Hematopoietic multipotent progenitor cell treated with erythropoietin and hydrocortisone succinate and interleukin-3 and kit ligand, for 6 days (in vitro differentiated cells): ENCODE results near the gene NAA15.
"Not testable (repeated sequence)": the region's sequence is repeated elsewhere in the genome, so short reads cannot be mapped to it uniquely, and the experiment has no call there.

Experiments used
- DNase-seq: peaks from one replicate; pipeline ENCODE4 v3.0.0-alpha.2; 2015

NAA15 gene

GRCh38 chr4:139299536-139299935, 1.8 kb upstream of the NAA15 start:
- DNase-seq: no peak

DNA sequence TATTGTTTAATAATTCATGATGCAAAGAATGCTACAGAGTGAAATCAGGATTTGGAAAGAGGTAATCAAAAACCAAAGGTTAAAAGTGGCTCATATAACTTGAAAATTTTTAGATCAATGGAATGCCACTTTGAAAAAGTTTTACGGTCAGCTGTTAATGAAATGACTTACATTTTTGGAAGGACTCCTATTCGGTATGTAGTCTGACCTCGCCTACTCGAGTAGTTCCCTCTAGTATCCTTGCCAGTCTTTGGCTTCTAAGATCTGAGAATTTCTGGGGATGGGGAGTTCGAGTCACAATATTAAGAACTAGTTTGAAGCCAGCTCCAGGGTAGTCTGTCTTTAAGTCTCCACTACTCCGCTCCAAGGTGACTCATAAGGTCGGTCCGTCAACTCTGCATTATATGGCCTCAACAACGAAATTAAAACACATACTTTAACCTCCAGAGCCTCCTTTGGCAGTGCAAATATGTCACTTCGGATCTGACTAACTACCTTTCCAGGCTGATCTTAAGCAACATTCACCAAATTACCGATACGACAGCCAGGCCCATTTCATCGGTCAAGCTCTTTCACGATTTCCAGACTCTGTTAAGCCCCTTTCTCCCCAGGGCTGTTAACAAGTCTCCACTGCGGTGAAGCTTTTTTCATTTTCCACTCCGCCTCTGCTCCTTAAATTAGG, 733 bp upstream of the NAA15 start:
- DNase-seq: peak; percentile 65

DNA sequence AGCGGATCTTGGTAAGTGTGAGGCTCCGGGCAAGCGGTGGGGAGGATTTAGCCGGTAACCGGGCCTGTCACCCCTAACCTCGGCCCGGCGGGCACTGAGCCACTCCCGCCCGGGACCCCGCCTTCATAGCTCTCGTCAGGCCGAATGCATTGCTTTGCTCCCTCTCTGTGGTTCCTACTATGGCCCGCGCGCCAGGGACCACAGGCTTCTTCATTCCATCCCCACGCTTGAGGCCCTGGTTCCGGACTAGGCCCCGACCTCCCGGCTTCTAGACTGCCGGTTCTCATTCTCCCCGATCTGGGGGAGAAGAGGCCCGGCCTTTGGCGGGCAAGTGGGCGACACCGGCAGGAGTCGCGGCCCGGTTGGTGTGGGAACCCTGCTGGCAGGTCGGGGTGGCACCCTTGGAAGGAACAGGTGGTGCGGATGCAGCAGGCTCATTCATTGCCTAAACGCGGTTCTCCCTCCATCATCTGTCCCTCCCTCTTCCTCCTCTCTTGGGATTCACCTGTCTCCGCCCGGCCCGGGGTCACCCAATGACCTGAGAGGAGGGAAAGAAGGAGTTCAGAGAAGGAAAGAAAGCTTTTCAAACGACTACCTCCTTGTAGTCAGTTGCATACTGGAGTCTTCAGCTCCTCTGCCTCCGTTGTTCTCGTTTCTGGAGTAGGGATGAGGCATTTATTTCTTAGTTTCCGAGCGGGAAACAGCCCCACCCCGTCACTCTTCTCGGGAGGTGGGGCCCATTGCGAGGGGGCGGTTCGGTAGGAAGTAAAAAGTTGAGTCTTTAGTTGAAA, 711 bp downstream of the NAA15 start, which contains the start of gene NDUFC1:
Gene NDUFC1 (minus strand): TSS at position 657 of the 791 bp plus-strand sequence. CDS start 6,679 bp downstream, outside the sequence.
- DNase-seq: peak; percentile 76

DNA sequence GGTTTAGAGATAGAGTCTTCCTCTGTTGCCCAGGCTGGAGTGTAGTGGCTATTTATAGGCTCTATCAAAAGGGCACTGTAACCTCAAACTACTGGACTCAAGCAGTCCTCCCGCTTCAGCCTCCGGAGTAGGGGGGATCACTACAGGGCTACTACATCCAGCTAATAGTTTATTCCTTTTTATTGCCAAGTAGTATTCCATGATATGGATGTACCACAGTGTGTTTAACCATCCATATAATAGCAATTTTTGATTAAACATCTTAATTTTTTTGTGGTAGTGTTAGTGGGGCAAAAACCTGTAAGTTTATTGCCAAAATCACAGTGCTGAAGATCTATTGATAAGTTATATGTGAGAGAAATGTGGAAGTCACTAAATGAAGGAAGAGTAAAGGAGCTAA, 3.6 kb downstream of the NAA15 start:
- DNase-seq: no peak

DNA sequence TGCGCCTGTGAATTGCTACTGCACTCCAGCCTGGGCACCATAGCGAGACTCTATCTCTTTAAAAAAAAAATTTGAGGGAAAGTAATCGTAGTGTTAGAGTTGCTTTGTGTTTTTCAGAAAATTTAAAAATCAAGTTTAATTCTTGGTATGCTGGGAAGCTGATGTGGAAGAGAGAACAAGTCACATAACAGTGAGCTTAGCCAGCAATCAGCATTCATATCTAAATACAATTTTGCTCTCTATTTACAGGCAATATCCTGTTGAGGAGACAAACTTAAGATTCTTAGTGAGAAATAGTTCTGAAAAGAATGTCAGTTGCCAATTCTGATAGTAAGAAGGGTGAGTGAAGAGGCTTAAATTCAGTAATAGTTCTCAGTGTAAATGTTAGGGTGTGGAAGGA, 10.6 kb downstream of the NAA15 start:
- DNase-seq: no peak

GRCh38 chr4:139312552-139313332, 11.4 kb downstream of the NAA15 start:
- DNase-seq: peak; percentile 50

GRCh38 chr4:139313414-139313813, 12.1 kb downstream of the NAA15 start:
- DNase-seq: not testable (repeated sequence)

DNA sequence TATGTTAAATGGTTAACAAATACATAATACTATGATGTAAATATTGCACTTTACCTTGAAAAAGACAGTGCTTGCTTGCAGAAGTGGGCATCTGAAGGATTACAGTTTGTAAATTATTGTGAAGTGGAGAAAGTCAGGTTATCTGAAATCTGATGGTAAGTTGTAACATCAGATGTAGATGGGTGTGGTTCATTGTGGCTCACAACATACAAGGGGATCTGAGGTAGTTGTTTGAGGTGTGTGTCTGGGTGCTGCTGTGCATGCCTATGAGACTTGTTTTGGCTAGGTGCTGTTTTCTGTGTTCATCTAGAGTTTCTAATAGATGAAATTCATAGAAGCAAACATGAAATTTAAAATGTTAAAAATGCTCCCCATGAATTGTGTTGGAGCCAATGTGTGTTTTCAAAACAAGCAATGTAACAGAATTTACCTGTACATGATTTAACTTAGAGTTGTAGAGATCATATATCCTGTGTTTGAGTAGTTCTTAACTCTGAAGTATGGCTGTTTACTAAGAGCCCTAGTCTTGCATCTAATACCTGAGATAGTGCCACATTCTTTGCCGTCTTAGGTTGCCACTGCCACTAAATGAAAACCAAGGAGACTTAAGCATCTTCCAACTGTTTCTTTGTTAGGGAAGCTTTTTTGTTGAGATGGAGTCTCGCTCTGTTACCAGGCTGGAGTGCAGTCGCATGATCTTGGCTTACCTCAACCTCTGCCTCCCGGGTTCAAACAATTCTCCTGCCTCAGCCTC, 12.9 kb downstream of the NAA15 start:
- no peak for DNase-seq

DNA sequence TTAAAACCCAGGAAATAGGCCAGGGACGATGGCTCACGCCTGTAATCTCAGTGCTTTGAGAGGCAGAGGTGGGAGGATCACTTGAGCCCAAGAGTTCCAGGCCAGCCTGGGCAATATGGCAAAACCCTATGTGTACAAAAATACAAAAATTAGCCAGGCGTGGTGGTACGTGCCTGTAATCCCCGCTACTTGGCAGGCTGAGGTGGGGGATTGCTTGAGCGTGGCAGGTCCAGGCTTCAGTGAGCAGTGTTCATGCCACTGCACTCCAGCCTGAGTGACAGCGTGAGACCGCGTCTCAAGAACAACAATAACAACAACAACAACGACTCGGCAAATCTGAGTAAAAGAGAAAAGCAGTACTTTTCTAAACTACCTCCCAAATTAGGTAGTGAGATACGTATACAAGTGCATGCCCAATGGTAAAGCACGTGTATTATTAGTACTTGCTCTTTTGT, 13.9 kb downstream of the NAA15 start:
- no peak for DNase-seq

- no peak for DNase-seq
Observed at GRCh38 chr4:139316733-139317132, 15.4 kb downstream of the NAA15 start.

DNA sequence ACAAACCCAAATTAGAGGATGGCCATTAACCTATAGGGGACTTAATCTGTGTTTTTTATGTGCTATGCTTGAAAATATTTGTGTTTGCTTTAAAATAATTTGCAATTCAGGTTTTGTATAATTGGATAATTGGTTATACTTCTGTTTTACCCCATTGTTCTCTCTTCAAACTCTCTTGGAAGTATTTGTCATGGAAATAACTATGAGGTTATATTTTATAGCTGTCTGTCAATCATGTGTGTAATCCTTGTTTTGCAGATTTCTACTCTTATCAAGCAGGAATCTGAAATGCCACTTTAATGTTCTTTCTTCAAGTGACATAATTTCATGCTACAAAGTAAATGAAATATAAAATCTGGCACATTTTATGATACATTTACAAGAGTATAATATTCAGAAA, 16.3 kb downstream of the NAA15 start:
- no peak for DNase-seq

DNA sequence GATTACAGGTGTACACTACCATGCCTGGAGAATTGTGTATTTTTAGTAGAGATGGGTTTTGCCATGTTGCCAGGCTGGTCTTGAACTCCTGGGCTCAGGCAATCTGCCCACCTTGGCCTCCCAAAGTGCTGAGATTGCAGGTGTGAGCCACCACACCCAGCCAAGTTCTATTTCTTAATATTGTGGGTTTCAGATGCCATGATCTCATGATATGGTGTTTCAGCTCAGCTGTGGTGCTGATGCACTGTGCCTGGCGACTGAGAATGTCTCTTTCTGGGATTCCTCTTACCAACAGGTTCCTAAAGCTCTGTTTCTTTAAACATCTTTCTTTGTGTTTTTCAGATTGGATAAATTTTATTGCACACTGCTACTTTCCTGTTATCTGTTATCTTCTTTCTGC, 18.3 kb downstream of the NAA15 start:
- DNase-seq: no peak

DNA sequence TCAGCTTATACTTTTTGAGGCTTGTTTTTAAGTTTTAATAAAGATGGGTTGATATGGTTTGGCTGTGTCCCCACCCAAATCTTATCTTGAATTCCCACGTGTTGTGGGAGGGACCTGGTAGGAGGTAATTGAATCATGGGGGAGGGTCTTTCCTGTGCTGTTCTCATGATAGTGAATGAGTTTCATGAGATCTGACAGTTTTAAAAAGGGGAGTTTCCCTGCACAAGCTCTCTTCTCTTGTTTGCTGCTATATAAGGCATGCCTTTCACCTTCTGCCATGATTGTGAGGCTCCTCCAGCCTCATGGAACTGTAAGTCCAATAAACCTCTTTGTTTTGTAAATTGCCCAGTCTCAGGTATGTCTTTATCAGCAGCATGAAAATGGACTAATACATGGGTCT, 20.8 kb downstream of the NAA15 start:
- not testable (repeated sequence) for DNase-seq

DNA sequence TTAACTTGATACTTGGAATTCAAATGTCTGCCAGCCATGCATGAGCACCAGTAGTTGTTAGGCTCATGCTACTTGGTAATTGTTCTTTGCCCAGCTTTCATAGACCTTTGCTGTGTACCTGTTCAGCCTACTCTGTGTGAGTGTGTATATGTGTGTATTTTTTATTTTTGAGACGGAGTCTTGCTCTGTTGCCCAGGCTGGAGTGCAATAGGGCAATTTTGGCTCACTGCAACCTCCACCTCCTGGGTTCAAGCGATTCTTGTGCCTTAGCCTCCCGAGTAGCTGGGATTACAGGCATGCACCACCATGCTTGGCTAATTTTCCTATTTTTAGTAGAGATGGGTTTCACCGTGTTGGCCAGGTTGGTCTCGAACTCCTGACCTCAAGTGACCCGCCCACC, 21.2 kb downstream of the NAA15 start:
- not testable (repeated sequence) for DNase-seq

DNA sequence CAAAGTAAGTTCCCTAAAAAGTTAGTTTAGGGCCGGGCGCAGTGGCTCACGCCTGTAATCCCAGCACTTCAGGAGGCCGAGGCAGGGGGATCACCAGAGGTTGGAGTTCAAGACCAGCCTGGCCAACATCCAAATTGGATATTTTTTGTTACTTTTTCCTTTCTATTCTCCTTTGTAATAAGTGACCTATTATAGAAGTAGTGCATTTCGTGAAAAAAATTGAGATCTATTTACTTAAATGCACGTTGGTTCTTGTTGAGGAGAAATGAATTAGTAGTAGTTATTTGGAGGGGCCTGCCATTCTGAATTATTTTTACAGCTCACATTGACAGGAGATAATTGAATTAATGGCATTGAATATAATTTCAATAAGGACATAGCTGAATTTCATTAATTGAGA, 23.3 kb downstream of the NAA15 start:
- no peak for DNase-seq

- no peak for DNase-seq
Observed at GRCh38 chr4:139329665-139330200, 28.4 kb downstream of the NAA15 start.

- no peak for DNase-seq
Observed at GRCh38 chr4:139330283-139330682, 29.0 kb downstream of the NAA15 start.

GRCh38 chr4:139331185-139331584, 29.9 kb downstream of the NAA15 start:
- no peak for DNase-seq

GRCh38 chr4:139333046-139333445, 31.7 kb downstream of the NAA15 start:
- no peak for DNase-seq

GRCh38 chr4:139337612-139338011, 36.3 kb downstream of the NAA15 start:
- peak; percentile 74 for DNase-seq

DNA sequence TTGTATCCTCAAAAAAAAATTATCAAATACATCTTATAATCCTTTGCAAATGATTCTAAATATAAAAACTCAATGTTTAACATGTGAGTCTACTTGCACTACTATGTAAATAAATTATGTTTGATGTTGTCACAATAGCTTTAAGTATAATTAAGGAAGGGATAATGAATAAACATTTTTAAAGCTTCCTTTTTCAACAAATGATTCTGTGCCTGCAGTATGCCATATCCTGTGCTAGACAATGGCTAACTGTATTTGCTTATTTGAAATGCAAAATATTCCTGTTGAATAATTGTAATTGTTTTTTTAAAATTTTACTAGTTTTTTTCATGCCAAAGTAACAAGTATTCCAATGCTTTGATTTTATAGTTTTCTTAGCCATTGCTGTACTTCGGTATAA, 60.0 kb downstream of the NAA15 start:
- no peak for DNase-seq

DNA sequence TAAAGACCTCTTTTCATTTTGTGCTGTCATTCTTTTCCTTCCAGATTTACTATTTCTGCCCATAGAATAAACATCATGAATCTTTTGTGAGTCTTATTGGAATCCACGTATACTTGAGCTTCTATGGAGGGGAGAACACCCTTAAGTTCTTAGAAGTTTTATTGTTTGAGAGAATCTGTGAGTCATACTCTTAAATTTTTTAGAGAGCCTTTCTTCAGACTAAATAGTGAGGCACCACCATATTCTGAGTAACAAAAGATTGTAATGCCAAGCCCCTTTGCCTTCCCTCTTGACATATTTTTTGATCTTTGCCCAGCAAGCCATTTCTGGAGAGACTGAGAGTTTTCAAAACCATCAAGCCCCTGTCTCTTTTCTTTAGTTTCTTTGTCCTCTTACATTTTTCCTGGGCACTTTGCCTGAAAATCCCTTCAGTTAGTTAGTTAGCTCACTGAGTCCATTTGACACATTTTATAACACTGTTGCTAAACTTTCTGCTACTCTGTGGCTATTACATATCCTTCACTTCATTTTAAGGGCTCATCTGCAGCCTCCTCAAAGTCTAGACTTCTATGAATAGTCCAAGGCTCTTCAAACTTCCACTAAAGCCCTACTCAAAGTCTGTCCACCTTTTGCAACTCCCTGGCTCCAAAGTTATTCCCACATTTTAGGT, 66.3 kb downstream of the NAA15 start:
- DNase-seq: no peak
